ENCODE measurements around the gene HOATZ.

DNA sequence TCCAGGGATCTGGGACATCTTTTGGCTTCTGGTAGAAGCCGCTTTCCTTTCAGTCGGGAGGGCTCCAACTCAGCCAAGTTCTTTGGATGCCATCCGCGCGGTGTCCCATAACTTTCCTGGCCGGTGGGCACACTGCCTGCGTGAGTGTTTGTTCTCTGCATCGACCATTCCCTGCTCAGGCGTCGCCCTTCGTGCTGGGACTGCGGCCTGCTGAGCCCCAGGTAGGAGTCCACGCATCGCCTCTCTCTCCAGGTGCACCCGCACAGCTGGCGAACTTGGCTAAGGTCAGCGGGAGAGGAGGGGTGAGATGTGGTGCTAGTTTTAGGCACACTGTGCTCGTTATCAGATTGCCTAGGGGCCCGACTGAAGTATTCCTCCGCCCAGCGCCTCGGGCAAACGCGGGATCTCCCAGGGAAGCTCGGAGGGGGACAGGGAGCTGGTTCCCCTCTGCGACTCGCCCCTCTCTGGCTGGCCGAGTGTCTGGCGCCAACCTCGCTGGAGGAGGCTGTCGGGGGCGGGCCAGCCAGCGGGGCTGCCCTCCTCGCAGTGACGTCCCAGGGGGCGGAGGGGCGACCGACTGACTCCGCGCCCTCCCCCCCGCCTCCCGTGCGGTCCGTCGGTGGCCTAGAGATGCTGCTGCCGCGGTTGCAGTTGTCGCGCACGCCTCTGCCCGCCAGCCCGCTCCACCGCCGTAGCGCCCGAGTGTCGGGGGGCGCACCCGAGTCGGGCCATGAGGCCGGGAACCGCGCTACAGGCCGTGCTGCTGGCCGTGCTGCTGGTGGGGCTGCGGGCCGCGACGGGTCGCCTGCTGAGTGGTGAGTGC is 25.7 kb downstream of the HOATZ start, which contains the start of gene LAYN:
- TF ChIP-seq, protein P1, sequence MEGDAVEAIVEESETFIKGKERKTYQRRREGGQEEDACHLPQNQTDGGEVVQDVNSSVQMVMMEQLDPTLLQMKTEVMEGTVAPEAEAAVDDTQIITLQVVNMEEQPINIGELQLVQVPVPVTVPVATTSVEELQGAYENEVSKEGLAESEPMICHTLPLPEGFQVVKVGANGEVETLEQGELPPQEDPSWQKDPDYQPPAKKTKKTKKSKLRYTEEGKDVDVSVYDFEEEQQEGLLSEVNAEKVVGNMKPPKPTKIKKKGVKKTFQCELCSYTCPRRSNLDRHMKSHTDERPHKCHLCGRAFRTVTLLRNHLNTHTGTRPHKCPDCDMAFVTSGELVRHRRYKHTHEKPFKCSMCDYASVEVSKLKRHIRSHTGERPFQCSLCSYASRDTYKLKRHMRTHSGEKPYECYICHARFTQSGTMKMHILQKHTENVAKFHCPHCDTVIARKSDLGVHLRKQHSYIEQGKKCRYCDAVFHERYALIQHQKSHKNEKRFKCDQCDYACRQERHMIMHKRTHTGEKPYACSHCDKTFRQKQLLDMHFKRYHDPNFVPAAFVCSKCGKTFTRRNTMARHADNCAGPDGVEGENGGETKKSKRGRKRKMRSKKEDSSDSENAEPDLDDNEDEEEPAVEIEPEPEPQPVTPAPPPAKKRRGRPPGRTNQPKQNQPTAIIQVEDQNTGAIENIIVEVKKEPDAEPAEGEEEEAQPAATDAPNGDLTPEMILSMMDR (conservative IDR thresholded peaks at IDR 0.05; ENCODE audit: low read length): no peak
- TF ChIP-seq EZH2phosphoT487 (IDR thresholded peaks at IDR 0.05; ENCODE audit: borderline replicate concordance): no peak

Data from Loucy (cell line).